MM.1S (cell line): ENCODE measurements around the gene KIRREL1.

ENCODE experiments used
- DNase-seq: peaks from one replicate; pipeline ENCODE4 v3.0.0-alpha.2; 2015
- H2AFZ ChIP-seq: fragments of 300-600 bp; sonication (generic); 2 replicates; pipeline ENCODE4 v1.6.0; 2016; ENCODE audit warnings: antibody characterized with exemption, low read length
- H3F3A ChIP-seq: fragments of 300-600 bp; sonication (generic); 2 replicates; pipeline ENCODE4 v1.6.1; 2016; ENCODE audit warnings: mild to moderate bottlenecking, antibody characterized with exemption, low read length, moderate library complexity, mixed read lengths; ENCODE audit not compliant: insufficient read depth
- H3K27ac ChIP-seq: fragments of 300-600 bp; sonication (generic); 2 replicates; pipeline ENCODE4 v1.5.1; 2016; ENCODE audit warnings: mild to moderate bottlenecking, low read length
- H3K27me3 ChIP-seq: fragments of 300-600 bp; sonication (generic); replicated peaks from 2 replicates; pipeline ENCODE4 v1.6.0; 2016; ENCODE audit warnings: low read length; ENCODE audit not compliant: insufficient read depth
- H3K36me3 ChIP-seq: fragments of 300-600 bp; sonication (generic); replicated peaks from 2 replicates; pipeline ENCODE4 v1.6.1; 2016; ENCODE audit warnings: mild to moderate bottlenecking, low read length, mixed read lengths; ENCODE audit not compliant: insufficient read depth
- H3K4me1 ChIP-seq: fragments of 300-600 bp; sonication (generic); 2 replicates; pipeline ENCODE4 v1.6.1; 2016; ENCODE audit warnings: low read length, mixed read lengths
- H3K4me2 ChIP-seq: fragments of 300-600 bp; sonication (generic); 2 replicates; pipeline ENCODE4 v1.6.0; 2016; ENCODE audit warnings: low read depth, low read length
- H3K4me3 ChIP-seq: fragments of 300-600 bp; sonication (generic); 2 replicates; pipeline ENCODE4 v1.5.1; 2016; ENCODE audit warnings: low read length, mixed read lengths
- H3K79me2 ChIP-seq: fragments of 300-600 bp; sonication (generic); 2 replicates; pipeline ENCODE4 v1.6.1; 2016; ENCODE audit warnings: mixed run types, low read length, mixed read lengths
- H3K9ac ChIP-seq: fragments of 300-600 bp; sonication (generic); 2 replicates; pipeline ENCODE4 v1.6.1; 2016; ENCODE audit warnings: low read length, mixed read lengths
- H3K9me2 ChIP-seq: fragments of 300-600 bp; sonication (generic); replicated peaks from 2 replicates; pipeline ENCODE4 v1.6.1; 2016; ENCODE audit warnings: mild to moderate bottlenecking, low read length, mixed read lengths; ENCODE audit not compliant: insufficient read depth
- H3K9me3 ChIP-seq: fragments of 300-600 bp; sonication (generic); replicated peaks from 2 replicates; pipeline ENCODE4 v1.6.1; 2016; ENCODE audit warnings: mild to moderate bottlenecking, low read length, mixed read lengths; ENCODE audit not compliant: insufficient read depth
- H4K20me1 ChIP-seq: fragments of 300-600 bp; sonication (generic); 2 replicates; pipeline ENCODE4 v1.6.1; 2016; ENCODE audit warnings: mild to moderate bottlenecking, low read length, moderate library complexity, mixed read lengths; ENCODE audit not compliant: insufficient read depth
- EZH2 ChIP-seq: fragments of 300-600 bp; sonication (generic); optimal IDR thresholded peaks from 2 replicates; pipeline ENCODE3; 2017; ENCODE audit warnings: low read depth, mild to moderate bottlenecking, antibody characterized with exemption, low read length, mixed read lengths
- EZH2phosphoT487 ChIP-seq: fragments of 300-600 bp; sonication (generic); IDR thresholded peaks from 2 replicates; pipeline ENCODE4 v1.6.1; 2018; ENCODE audit warnings: antibody characterized with exemption, low read length
- TF ChIP-seq, protein P1 (sequence below): fragments of 300-600 bp; sonication (generic); IDR thresholded peaks from 2 replicates; pipeline ENCODE4 v1.5.1; 2016; ENCODE audit warnings: antibody characterized with exemption, low read length, mixed read lengths

KIRREL1 gene

DNA sequence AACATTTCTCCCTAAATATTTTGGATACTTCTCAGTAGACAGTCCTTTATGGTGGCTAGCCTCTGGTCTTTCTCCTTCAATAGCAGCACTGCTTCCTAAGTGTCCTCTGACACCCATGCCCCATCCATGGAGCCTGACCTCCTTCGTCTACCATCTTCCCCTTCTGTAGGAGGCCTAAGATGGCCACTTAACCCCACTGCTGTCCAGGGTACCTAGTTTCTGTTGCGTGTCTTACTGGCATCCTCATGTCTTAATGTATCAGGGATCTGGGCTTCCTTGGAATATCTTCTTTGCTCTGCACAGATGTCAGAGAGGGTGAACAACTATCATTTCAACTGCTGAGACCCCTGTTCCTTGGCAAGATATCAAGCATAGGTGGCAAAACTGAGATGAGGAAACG, 5.4 kb upstream of the KIRREL1 start:
- H3K4me3 ChIP-seq = no peak overlapping the region
- H2AFZ ChIP-seq = no peak overlapping the region
- no peak overlapping the region for H3K27ac ChIP-seq
- H3K27me3 ChIP-seq = peaks cover 21% of the 10 kb centered on the region
- H3K4me1 ChIP-seq = no peaks in the 10 kb centered on the region
- H4K20me1 ChIP-seq = no peaks in the 10 kb centered on the region
- H3K9me2 ChIP-seq = no peaks in the 10 kb centered on the region
- no peak for TF ChIP-seq EZH2phosphoT487
- TF ChIP-seq, protein P1, sequence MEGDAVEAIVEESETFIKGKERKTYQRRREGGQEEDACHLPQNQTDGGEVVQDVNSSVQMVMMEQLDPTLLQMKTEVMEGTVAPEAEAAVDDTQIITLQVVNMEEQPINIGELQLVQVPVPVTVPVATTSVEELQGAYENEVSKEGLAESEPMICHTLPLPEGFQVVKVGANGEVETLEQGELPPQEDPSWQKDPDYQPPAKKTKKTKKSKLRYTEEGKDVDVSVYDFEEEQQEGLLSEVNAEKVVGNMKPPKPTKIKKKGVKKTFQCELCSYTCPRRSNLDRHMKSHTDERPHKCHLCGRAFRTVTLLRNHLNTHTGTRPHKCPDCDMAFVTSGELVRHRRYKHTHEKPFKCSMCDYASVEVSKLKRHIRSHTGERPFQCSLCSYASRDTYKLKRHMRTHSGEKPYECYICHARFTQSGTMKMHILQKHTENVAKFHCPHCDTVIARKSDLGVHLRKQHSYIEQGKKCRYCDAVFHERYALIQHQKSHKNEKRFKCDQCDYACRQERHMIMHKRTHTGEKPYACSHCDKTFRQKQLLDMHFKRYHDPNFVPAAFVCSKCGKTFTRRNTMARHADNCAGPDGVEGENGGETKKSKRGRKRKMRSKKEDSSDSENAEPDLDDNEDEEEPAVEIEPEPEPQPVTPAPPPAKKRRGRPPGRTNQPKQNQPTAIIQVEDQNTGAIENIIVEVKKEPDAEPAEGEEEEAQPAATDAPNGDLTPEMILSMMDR = no peak
- H3K9ac ChIP-seq = no peak overlapping the region
- H3K79me2 ChIP-seq = no peaks in the 10 kb centered on the region
- DNase-seq = no peak
- H3K4me2 ChIP-seq = no peak overlapping the region
- H3K9me3 ChIP-seq = no peaks in the 10 kb centered on the region
- H3F3A ChIP-seq = no peaks in the 10 kb centered on the region
- H3K36me3 ChIP-seq = no peaks in the 10 kb centered on the region

DNA sequence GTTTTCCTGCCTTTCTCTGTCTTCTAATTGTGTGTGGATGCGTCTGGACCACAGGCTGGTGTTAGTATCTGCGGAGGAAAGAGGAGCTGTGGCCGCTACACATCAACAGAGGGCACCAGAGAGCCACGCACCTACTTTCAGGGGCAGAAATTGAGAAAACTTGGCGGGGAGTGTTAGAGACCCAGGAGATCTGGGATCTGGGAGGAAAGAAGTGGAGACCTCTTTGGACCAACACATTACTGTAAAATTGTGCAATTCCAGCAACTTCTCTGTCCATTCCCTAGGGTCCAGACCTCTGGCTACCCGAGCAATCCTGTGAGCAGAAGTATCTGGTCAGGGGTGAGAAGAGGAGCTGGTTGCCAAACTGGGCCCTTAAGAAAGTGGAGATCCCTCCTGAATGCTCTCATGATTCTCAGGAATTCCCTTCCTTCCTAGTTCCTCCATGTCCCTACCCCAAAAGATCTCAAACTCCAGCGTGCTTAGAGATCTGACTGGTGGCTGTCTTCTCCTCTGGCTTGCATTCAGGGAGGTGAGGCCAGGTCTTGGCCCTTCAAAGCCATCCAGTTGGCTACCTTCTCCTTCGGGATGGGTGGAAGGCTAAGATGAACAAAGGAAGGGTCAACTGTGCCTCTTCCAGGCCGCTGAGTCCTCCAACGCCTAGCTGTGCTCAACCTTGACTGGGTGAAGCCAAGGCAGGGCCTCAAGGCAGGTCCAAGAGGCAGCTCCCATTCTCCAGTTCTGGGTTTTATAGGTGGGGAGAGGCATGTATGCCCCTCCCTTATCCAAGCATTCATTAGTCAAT, 1.2 kb upstream of the KIRREL1 start:
- H3K36me3 ChIP-seq = no peaks in the 10 kb centered on the region
- H3K9ac ChIP-seq = no peak overlapping the region
- H3K27me3 ChIP-seq = peaks cover 39% of the 10 kb centered on the region
- H4K20me1 ChIP-seq = no peaks in the 10 kb centered on the region
- H3K79me2 ChIP-seq = no peaks in the 10 kb centered on the region
- no peak overlapping the region for H3K27ac ChIP-seq
- H3K9me2 ChIP-seq = no peaks in the 10 kb centered on the region
- H3K4me2 ChIP-seq = no peak overlapping the region
- H3K4me3 ChIP-seq = no peak overlapping the region
- no peak overlapping the region for H2AFZ ChIP-seq
- peak; percentile 66 for DNase-seq
- H3K9me3 ChIP-seq = no peaks in the 10 kb centered on the region
- H3F3A ChIP-seq = no peaks in the 10 kb centered on the region
- H3K4me1 ChIP-seq = no peaks in the 10 kb centered on the region
- TF ChIP-seq EZH2phosphoT487 (no peak), EZH2 (no peak)
- TF ChIP-seq, protein P1 = peak; percentile 100

DNA sequence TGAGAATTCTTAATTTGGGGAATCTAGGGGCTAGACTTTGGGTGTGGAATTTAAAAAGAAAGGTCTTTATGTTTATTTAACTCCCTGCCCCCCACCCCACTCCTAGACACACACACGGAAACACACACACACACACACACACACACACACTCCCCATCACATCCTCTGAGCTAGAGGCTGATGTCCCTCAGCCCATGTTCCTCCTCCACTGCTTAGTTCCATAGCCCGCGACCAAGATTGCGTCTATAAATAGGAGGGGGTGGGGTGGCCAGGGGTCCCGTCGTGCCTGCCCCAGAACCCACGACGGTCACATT, 655 bp upstream of the KIRREL1 start:
- H3K27ac ChIP-seq = no peak overlapping the region
- H3K9ac ChIP-seq = no peak overlapping the region
- H2AFZ ChIP-seq = 0 out of 2 replicates have a peak overlapping the region, but pooled peaks have one; percentile 17

More for the DNA sequence above, 655 bp upstream of the KIRREL1 start:
- TF ChIP-seq EZH2 (no peak), EZH2phosphoT487 (no peak)
- TF ChIP-seq, protein P1 = no peak
- H3K4me2 ChIP-seq = peak overlapping the region; percentile 78; the same call in 1 of the 2 replicates
- H3K9me2 ChIP-seq = no peaks in the 10 kb centered on the region
- H3K27me3 ChIP-seq = peaks cover 39% of the 10 kb centered on the region
- DNase-seq = no peak
- H4K20me1 ChIP-seq = no peaks in the 10 kb centered on the region
- H3K36me3 ChIP-seq = no peaks in the 10 kb centered on the region
- H3K4me3 ChIP-seq = peak overlapping the region; percentile 42
- H3K9me3 ChIP-seq = no peaks in the 10 kb centered on the region
- no peaks in the 10 kb centered on the region for H3K4me1 ChIP-seq
- H3F3A ChIP-seq = no peaks in the 10 kb centered on the region
- H3K79me2 ChIP-seq = no peaks in the 10 kb centered on the region
